Measurements from ENCODE around the gene PPP1CB.
A peak's percentile ranks its signal among the peaks of the same experiment; 100 is the strongest.

Gene PPP1CB

GRCh38 chr2:28745225-28745624 lies 6.4 kb upstream of the PPP1CB start:
- no peak for DNase-seq (ENCODE audit: low read depth)

DNA sequence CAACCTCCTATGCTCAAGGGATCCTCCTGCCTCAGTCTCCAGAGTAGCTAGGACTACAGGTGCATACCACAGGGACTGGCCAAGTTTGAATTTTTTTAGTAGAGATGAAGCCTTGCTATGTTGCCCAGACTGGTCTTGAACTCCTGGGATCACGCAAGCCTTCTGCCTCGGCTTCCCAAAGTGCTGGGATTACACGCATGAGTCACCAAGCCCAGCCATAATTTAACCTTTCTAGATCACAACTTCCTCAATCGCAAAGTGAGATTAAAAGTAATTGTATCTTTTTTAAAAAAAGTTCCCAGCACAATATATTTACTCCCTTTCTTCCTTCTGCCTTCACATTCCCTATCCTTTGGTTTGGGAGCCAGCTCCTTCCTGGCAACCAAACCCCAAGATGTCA lies 5.8 kb upstream of the PPP1CB start:
- DNase-seq (ENCODE audit: low read depth): no peak

DNA sequence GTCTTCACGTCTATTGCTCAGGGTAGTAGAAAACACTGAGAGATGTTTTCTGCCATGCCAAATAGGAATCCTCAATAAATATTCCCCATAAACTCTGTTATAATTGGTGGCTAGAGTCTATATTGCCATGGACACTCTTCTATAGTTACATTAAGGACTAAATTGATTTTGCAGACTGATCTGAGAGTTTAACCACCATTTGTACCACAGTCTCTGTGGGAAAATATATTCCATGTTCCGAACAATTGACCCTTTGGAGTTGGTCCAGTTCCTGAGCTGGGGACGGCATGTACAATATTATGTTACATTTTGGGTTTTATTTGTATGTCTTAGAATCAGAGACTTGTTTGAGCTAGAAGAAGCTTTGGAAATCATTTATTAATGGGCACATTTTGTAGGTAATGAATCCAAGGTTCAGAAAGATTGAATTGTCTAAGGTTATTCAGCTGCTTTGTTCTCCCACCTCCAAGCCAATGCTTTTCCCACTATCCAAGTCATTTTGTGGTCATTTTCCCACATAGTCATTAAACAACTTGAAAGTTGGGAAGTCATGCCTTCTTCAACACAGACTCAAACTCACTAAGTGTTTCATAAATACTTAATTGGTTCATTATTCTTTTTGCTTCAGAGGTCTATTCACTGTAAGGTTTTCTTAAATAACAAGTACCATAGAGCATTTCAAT lies 5.1 kb upstream of the PPP1CB start:
- no peak for DNase-seq (ENCODE audit: low read depth)

GRCh38 chr2:28747714-28748113 lies 3.9 kb upstream of the PPP1CB start:
- DNase-seq (ENCODE audit: low read depth): no peak

DNA sequence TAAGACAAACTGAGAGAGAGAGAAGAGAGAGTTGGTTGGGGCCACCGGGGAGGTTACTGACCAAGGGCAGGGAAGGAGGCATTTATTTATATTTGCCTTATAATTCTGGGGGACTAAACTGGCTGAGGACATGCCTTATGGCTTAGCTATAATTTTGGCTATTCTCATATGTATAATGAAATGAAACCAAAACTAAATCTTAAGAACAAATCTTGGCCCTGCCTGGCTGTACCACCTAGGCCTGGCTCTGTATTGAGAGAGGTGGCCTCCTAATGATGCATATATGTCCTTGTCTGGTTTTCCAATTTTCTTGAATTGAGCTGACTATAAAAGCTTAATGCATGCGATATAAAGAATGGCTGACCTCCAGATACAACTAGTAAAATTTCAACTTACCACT lies 3.5 kb upstream of the PPP1CB start:
- DNase-seq (ENCODE audit: low read depth): no peak

DNA sequence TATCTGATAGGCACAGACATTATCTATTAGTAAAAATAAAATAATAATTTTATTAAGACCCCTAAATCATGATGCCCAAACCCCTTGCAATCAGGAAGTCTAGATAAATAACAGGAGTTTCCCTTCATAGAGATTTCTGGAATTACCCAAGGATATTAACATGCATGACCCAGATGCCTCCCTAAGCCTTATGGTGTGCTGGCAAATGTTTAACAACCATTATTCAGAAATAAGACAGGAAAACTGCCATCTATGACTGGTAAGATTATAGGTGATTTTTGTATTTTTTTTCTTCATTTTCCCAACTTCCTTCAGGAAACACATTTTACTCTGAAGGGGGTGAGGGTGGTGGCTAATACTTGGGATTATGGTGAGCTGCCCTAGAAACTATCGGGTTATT lies 2.7 kb upstream of the PPP1CB start:
- DNase-seq (ENCODE audit: low read depth): no peak

- no peak for DNase-seq (ENCODE audit: low read depth)
These were observed 2.1 kb upstream of the PPP1CB start for GRCh38 chr2:28749526-28749925.

DNA sequence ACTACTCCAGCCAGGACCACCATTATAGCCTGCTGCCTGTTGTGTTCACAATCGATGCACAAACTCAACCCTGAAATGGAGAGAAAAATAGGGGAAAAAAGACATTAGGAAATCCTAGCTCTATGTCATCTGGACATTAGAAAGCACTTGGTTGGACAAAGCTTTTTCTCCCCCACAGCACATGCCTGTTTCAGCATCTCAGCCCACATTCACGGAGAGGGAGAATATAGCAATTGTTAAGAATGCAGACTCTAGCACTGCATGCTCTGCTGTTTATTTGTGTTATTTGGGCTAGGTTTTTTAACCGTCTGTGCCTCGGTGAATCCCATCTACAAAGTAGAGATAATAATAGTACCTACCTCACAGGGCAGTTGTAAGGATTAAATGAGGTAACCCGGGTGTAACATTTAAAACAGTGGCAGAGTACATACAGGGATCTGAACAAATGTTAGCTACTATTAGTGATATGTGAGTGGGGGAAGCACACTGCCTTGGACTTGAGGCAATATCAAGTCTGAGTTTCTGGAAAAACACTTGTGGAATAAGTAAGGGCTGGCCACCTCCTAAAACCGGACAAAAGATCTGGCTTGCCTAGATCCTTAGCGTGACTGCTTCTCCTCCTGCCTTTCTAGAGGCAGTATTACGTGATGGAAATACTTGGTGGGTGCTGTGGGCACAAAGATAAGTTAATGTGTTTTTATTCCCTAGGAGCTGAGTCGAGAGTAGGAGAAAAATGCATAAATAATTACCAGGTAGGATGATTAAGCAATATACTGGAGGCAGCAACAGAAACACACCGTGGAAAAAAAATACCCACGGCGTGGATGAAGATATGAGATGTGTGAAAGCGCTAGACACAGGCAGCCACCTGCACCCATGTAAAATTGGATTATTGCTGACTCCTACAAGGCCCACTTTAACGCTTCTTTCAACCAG lies 1.0 kb upstream of the PPP1CB start:
- DNase-seq (ENCODE audit: low read depth): peak; percentile 32

- peak; percentile 15 for DNase-seq (ENCODE audit: low read depth)
These were observed 463 bp downstream of the PPP1CB start for GRCh38 chr2:28751956-28752630.

GRCh38 chr2:28752631-28753376 lies 1.2 kb downstream of the PPP1CB start:
- DNase-seq (ENCODE audit: low read depth): no peak

DNA sequence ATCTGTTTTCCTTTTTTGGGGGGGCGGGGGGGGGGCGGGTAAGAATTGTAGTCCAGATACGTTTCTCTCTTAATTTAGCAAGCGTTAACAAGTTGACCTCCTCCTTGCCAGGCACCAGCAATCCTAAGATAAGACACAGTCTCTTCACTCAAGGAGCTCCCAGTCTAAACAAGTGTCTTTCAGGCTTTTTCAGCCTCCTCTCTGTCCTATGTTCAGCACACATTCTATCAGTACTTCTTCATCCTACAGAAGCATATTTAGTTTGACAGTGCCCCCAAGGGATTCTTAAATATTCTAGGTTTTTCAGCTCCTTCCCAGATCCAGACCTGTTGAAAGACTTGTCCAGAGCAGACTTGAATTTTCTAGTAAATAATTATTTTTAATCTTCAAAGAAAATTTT lies 2.7 kb downstream of the PPP1CB start:
- DNase-seq (ENCODE audit: low read depth): no peak

GRCh38 chr2:28755421-28755820 lies 3.8 kb downstream of the PPP1CB start:
- no peak for DNase-seq (ENCODE audit: low read depth)

DNA sequence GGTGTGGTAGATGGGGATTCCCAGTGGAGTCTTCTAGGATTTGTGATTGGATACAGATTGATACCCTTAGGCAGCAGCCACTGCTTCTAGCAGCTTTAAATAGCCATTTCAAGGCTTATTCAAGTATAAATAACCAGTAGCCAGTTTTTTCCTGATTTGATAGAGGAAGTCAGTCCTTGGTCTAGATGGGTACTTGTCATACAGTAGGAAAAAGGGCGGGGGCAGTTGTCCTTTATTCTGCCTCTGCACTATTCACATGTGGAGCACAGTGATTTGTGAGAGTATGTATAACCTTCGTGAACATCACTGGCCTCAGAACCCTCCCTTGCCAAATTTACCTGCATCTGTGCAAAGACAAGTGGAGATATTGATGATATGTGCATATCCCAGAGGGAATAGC lies 6.8 kb downstream of the PPP1CB start:
- DNase-seq (ENCODE audit: low read depth): no peak

- DNase-seq (ENCODE audit: low read depth): no peak
These were observed 9.8 kb downstream of the PPP1CB start for GRCh38 chr2:28761420-28761819.

DNA sequence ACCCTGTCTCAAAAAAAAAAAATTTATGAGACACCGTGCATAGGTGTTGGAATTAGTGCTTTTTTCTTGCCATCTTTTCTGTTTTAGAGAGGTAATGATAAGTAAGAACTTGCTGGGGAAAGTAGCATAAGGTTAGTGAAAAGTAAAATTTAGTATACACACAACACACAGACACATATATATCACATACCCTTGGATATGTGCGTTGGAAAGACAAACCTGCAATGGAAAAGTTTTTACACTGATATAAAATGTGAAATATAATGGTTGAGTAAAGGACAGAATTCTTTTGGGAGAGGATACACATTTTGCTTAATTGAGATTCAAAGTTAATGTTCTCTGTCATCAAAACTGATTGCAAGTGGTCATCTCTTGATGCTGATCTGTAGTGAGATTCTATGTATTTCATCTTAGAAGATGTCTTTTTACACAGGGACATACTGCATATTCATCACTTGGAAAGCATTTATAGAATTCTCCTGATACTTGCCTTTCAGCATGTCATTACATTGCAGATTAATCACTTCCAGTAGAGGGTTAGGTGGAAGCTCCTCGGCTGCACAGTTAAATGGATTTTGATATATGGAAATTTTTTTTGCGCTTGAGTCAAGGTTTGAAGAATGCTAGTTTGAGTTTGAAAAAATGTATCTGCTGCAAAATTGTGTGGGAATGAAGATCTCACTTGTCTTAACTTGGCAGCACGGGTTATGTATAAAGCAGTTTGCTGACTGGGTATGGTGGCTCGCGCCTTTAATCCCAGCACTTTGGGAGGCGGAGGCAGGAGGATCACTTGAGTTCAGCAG lies 13.5 kb downstream of the PPP1CB start:
- DNase-seq (ENCODE audit: low read depth): no peak

DNA sequence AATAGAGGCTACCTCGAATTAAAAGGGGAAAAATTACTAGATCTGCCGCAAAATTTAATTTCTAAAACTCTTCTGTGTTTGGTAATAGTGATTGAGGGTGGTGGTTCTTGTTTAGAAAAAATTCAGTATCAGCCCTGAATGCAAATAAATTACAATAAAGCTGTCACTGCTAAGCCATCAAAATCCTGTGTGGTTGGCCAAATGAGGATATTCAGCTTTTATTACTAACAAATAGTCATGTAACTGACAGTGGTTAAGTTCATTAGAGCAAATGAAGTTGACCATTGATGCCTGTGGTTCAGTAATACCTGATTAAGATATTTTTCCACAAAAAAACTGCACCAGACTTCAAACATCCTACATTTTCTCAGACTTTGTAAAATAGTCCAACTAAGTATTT lies 14.4 kb downstream of the PPP1CB start:
- no peak for DNase-seq (ENCODE audit: low read depth)

DNA sequence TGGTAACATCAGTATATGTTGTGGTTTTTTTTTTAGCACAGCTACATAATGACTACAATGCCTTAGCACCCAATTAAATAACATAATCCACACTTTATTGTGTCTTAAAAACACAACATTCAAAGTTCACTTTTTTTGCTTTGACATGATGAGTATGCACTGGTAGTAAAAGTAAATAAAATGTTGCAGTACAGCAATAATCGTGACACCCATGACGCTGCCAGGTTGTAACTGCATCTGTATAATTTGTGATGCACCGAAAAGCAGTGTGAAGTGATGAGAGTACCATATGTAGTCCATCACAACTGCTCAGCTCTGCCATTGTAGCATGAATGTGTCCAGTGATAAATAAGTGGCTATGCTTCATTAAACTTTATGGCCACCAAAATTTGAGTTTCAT lies 15.7 kb downstream of the PPP1CB start:
- no peak for DNase-seq (ENCODE audit: low read depth)

GRCh38 chr2:28768422-28768821 lies 16.8 kb downstream of the PPP1CB start:
- no peak for DNase-seq (ENCODE audit: low read depth)

DNA sequence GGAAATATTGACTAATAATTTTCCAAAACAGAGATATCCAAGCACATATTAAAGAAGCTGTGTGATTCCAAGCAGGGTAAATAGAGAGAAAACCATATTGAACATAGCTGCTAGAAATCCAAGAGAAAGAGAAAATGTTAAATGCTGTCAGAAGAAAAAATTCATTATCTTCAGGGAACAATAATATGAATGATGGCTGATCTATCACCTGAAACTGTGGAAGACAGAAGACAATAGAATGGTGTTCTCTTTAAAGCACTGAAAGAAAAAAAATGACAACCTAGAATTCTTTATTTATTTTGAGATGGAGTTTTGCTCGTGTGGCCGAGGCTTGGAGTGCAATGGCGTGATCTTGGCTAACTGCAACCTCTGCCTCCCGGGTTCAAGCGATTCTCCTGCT lies 17.3 kb downstream of the PPP1CB start:
- DNase-seq (ENCODE audit: low read depth): no peak

GRCh38 chr2:28772351-28772750 lies 20.7 kb downstream of the PPP1CB start:
- no peak for DNase-seq (ENCODE audit: low read depth)

GRCh38 chr2:28776471-28776870 lies 24.8 kb downstream of the PPP1CB start:
- DNase-seq (ENCODE audit: low read depth): no peak
